ENCODE results near the gene HMGXB3.
"Not testable (repeated sequence)": the region's sequence is repeated elsewhere in the genome, so short reads cannot be mapped to it uniquely, and the experiment has no call there.

Gene HMGXB3

DNA sequence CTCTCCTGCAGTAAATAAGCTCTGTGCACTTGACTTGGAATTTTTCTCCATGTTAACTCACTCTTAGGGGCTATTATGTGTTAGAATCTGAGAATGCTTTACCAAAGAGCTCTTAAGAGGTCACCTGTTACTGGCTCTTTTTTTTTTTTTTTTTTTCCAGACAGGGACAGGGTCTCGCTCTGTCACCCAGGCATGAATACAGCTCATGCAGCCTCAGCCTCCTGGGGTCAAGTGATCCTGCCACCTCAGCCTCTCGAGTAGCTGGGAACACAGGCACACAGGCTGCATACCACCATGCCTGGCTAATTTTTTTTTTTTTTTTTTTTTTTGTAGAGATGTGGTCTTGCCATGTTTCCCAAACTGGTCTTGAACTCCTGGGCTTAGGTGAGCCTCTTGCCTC is 22.1 kb downstream of the HMGXB3 start:
- no peak for DNase-seq

DNA sequence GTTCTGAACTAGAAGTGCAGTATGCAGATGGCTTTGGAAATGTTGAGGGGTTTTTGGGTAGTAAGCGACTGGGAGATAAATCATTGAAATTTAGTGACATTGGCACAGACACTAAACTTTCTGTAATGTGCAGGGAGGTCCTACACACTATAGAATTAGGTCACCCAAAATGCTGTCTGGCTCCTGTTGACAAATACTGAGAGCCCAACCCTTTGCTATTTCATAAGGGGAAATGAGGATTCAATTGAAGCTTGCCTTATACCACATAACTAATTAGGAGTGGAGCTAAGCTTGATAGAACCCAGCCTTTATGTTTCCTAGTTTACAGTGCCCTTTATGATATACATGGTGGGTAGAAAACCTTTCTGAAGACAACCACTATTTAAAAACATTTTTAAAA is 22.6 kb downstream of the HMGXB3 start:
- DNase-seq = no peak

DNA sequence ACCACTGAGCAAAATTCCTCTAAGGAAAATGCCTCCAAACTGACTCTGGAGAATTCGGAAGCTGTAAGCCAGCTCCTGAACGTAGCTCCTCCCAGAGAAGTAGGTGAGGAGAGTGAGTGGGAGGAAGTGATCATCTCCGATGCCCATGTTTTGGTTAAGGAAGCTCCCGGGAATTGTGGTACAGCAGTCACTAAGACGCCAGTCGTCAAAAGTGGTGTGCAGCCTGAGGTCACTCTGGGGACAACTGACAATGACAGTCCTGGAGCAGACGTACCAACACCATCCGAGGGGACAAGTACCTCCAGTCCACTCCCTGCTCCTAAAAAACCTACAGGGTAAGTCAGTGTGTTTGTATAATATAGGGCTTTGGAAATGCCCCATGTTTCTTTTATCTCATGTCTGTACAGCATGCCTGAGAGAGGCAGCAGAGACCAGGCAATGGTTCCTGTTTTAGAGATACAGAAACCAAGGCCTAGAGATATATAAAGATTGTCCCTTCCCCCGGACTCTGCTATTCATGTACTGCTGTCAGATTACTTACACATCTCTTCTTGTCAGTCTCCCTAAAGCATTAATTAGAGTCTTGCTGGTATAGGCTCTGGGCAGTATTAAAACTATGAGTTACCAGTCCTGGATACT is 23.9 kb downstream of the HMGXB3 start:
- no peak for DNase-seq

DNA sequence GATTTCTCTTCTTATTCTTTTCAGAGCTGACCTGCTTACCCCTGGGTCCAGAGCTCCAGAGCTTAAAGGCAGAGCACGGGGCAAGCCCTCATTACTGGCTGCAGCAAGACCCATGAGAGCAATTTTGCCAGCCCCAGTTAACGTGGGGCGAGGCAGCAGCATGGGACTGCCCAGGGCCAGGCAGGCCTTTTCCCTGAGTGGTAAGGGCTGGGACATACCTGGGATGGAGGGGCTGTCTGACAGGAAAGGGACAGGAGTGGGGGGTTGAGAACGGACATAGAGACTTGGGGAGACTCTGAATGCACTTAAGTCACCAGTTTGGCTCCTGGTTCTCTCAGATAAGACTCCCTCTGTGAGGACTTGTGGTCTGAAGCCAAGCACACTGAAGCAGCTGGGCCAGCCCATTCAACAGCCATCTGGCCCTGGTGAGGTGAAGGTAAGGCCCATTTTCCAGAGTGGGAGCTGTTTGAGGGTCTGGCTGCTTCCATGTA is 26.2 kb downstream of the HMGXB3 start:
- DNase-seq = no peak

DNA sequence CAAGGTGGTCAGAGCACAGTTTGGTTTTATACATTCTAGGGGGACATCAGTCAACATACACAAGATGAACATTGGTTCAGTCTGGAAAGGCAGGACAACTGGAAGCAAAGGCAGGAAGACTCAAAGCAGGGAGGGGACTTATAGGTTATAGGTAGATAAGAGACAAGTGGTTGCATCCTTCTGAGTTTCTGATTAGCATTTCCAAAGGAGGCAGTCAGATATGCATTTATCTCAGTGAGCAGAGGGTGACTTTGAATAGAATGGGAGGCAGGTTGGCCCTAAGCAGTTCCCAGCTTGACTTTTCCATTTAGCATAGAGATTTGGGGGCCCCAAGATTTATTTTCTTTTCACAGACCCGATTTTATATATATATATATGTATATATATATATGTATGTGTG is 27.5 kb downstream of the HMGXB3 start:
- not testable (repeated sequence) for DNase-seq

DNA sequence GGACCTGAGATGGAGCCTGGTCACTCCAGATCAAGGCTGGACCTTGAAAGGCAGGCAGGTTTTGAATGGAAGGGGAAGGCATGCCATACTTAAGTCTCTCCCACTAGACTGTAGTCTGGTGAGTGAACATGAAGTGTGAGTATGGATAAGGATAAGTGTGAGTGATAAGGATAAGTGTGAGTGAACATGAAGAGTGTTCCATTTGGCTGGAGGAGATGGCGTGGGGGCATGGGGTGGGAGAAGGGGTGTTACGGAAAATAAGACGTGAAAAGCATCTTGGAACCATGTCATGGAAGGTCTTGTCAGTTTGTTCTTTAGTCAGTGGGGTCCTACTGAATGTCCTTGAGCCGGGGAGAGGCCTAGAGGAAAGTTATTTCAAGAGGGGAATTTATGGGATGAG is 32.8 kb downstream of the HMGXB3 start:
- no peak for DNase-seq

DNA sequence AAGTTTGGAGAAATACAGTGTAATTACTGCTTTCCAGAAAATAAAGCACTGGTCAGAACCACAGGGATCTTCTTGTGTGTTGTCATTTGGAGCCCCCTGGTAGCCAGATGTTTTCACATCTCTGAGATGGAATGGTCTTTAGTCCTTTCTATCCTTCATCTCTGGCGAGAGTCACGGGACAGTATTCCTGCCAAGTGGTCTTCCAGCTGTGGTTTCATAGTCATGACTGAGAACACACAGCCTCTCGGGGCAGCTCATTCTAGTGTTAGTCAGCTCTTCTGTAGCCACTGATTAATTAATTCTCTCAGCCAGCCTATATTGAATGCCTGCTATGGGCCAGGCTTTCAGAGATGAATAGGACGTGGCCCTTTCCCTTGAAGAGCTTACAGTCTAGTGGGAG is 34.1 kb downstream of the HMGXB3 start:
- DNase-seq = peak; percentile 88

DNA sequence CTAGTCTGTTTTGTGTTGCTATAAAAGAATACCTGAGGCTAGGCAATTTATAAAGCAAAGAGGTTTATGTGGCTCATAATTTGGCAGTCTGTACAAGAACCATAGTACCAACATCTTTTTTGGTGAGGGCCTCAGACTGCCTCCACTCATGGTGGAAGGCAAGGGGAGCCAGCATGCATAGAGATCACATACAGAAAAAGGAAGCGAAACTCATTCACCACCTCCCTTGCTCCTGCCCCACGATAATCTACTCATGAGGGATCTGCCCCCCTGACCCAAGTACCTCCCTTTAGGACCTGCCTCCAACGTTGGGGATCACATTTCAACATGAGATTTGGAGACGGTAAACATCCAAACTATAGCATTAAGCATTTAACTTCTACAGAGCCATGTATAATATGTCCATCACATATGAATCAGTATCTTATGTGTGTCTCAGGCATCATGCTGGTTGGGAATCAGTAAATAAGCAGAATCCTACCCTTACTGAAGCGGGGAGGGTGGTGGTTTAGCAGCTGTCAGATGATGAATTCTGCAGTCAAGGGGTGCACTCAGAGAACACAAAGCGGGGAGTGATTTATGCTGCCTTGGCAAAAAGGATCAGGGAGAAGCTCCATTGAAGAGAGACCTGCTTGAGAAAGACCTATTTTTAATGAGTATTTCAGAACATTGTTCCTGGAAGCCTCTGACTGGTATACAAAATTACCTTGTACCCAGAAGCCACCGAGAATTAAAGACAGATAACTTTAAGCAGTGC is 34.8 kb downstream of the HMGXB3 start:
- no peak for DNase-seq

DNA sequence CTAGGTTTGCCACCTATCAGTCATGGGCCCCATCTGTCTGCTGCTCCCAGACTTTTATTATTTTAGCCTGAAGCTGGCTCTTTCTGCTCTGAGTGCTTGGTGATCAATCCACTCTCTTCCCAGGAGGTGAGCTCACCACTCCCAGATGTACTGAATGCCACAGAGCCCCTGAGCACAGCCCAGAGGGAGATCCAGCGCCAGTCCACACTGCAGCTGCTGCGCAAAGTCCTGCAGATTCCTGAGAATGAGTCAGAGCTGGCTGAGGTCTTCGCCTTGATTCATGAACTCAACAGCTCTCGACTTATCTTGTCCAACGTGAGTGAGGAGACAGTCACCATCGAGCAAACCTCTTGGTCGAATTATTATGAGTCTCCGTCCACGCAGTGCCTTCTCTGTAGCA is 36.0 kb downstream of the HMGXB3 start:
- peak; percentile 97 for DNase-seq

DNA sequence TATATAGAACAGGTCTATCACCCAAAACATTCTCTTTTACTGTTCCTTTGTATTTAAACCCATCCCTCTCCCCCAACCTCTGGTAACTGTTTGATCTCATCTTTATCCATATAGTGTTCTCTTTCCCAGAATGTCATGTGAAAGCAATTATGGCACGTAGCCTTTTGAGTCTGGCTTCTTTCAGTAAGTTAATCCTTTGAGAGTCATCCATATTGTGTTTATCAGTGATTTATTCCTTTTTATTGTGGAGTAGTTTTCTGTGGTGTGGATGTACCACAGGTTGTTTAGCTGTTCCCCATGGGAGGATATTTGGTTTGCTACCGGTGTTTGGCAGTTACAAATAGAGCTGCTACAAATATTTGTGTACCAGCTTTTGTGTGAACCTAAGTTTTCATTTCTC is 38.0 kb downstream of the HMGXB3 start:
- peak; percentile 48 for DNase-seq

DNA sequence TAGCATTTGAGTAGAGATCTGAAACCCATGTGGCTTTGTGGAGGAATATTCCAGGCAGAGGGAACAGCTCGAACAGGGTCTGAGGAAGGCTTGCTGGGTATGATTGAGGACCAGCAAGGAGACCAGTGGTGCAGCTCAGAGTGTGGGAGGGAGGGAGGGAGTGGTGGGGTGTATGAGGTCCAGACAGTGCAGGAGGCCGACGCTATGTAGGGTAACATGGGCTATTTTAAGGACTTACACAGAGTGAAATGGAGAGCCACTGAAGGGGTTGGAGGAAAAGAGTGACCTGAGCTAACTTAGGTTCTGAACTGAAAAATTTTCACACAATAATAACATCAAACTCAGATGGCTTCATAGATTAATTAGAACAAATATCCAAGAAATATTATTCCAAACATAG is 41.9 kb downstream of the HMGXB3 start:
- DNase-seq = no peak

DNA sequence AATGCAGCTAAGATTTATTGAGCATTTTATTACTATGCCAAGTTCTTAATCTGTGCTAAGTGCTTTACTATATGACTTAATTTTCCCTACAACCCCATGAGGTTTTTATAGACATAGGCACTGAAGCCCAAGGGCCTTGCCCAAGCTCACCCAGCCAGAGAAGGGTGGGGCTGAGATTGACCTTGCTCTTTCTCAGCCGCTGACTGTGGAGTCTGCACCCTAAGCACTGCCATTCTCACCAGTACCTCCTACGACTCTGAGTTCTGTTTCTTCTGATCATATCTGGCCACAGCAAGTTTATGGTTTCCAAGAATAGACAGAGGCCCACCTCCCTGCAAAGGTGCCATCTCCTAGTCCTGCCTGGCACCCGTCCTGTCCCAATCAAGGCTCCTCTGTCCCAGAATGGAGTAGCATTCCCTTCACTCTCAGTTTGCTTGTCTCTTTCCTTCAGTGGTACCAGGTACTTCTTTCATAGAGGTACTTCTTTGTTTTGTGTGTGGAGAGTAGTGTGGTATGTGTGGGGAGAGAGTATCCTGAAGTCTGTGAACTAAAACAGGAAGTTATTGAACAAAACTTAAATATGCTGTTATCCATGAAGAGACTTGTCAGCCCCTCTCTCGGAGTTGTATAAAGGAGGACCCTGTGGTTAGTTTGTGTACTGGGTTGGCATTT is 43.3 kb downstream of the HMGXB3 start:
- peak; percentile 76 for DNase-seq

DNA sequence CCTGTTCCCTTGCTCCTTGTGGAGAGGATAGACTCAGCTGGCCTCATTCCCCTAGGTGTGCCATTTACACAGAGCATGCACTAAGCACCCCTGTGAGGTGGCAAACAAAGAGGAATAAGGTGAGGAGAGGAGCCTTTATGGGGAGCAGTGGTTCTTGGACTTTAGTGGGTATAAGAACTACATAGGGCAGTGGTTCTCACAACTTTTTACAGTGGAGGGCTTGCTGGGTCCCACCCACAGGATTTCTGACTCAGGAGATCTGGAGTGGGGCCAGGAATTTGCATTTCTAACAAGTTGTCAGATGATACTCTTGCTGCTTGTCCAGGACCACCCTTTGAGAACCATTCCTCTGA is 43.8 kb downstream of the HMGXB3 start:
- DNase-seq = peak; percentile 88

DNA sequence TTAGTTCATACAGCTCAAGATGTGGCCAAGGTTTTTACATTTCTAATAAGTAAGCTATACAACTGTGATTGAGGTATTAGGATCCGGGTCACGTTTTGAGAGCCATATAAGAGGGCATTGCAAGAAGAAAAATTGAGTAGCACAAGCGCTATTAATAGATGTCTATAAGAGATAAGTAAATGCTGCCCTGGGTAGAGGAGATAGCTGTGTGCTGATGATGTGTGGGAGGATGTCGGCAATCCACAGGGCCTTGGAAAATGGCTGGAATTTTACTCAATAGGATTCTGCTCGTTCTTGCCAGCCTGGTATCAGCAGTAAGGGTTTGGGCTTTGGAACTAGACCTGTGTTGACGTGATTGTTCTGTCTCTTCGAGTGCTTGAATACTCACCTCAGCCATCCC is 44.2 kb downstream of the HMGXB3 start:
- no peak for DNase-seq

DNA sequence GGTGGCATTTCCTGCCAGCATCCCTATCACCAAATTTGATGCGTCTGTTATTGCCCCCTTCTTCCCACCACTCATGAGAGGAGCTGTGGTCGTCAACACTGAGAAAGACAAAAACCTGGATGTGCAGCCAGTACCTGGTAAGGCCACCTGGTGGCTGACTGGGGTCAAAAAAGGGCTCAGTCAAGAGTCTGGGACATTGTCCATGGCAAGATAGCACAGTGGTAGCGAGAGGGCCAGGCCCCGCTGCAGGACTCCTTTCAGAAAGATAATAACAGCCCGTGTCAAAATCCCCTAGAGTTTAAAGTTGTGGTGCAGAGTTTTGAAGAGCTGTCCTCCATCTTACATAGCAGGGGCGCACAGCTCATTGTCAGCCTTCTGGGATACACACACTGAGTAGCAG is 45.0 kb downstream of the HMGXB3 start:
- DNase-seq = no peak

DNA sequence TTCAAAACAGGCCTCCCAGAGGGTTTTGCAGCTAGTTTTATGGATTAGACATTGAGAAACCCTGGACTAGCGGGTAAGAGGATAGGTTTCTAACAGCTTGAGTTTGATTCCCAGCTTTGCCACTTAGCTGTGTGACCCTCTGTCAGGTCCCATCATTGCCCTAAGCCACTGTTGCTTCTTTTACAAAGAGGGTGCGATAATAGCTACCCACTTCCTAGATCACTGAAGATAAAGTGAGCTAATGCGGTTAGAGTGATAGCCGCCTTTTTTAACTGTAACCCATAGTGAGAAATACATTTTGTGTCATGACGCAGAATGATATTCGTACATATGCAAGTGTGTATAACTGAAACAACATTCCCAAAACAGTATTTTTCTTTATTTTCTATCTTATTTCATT is 45.5 kb downstream of the HMGXB3 start:
- DNase-seq = no peak

DNA sequence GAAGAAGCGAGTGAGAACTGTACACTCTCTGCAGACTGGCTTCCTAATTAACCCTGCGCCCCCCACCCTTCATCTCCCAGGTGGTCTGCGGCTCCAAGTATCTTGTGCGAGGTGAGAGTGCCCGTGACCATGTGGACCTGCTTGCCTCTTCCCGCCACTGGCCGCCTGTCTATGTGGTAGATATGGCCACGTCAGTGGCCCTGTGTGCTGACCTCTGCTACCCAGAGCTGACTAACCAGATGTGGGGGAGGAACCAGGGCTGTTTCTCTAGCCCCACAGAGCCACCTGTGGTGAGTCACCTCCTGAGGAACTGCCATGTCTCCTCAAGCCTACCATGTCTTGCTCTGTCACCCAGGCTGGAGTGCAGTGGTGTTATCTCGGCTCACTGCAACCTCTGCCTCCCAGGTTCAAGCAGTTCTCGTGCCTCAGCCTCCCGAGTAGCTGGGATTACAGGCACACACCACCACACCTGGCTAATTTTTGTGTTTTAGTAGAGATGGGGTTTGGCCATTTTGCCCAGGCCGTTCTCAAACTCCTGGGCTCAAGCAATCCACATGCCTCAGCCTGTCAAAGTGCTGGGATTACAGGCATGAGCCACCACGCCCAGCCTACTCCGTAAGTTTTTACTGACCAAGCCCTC is 49.8 kb downstream of the HMGXB3 start:
- not testable (repeated sequence) for DNase-seq

DNA sequence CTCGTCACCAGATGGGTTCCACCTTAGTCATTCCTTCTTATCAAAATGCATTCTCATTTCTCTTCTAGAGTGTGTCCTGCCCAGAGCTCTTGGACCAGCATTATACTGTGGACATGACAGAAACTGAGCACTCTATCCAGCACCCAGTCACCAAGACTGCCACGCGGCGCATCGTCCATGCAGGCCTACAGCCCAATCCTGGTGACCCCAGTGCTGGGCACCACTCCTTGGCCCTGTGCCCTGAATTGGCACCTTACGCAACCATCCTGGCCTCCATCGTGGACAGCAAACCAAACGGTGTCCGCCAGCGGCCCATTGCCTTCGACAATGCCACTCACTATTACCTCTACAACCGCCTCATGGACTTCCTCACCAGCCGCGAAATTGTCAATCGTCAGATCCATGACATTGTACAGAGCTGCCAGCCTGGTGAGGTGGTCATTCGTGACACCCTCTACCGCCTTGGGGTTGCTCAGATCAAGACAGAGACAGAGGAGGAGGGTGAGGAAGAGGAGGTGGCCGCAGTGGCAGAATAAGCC is 51.2 kb downstream of the HMGXB3 start:
- DNase-seq = no peak

DNA sequence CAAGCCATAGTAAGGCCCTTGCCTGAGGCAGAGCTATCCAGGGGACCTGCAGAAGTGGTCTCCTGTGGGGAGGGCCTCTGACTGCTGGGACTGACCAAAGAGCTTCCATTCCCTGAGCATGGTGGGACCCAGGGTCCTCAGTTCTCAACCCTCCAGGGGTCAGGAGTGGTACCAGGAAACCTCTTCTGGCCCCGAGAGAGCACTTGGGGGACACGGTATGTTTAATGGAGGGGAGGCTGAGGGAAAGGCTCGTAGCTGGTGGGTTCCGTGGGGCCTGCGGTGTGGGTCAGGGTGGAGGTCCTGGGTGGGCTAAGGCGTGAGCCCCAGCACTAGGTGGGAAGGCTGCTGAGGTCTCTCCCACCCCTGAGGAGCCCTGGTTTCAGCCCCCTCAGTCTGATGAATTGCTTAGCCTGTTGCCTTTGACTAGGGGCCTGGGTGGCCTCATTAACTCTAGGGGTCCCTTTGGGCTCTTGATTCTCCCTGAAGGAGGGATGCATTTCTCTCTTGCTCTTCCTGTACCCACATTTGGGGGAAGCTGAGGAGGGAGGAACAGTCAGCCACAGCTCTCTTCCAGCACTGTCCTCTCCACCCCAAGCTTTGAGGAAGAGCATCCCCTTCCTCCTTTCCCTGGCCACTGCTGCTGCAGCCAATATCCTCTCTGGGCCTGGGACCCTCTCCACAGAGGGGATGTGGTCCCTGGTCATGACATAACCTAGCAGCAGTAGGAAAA is 51.9 kb downstream of the HMGXB3 start:
- DNase-seq = no peak

DNA sequence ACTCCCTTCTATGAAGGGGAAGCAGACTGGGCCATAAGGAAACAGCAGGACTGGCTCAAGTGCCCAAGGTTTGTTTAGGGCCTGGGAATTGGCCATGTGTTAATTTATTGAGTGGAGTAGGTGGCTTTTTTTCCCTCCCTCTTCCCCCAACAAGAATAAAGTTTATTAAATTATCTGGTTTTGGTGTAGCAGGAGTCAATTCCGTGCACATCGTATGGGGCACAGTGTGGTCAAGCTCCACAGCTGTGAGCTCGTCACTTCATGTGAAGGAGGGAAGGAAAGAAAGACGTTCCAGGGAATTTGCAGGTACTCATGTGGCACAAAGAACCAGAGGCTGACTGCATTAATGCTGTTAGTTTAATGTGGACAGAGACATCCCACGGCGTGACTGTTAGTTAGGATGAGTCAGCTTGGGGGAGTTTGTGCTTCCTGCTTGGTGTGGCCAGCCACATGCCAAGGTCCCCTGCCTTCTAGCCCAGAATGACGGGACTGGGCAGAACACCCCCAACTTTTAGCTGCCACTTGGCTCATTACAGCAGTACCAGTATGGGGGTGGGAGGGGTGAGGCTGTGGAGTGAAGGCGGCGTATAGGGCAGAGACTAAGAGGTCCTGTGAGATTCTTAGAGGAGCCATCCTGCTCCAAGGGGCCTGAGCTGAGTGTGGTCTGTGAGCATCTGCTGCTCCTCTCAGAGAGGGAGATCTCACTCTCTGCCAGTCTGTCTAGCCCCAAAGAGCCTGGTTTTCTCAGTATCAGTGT is 52.6 kb downstream of the HMGXB3 start:
- peak; percentile 76 for DNase-seq

DNA sequence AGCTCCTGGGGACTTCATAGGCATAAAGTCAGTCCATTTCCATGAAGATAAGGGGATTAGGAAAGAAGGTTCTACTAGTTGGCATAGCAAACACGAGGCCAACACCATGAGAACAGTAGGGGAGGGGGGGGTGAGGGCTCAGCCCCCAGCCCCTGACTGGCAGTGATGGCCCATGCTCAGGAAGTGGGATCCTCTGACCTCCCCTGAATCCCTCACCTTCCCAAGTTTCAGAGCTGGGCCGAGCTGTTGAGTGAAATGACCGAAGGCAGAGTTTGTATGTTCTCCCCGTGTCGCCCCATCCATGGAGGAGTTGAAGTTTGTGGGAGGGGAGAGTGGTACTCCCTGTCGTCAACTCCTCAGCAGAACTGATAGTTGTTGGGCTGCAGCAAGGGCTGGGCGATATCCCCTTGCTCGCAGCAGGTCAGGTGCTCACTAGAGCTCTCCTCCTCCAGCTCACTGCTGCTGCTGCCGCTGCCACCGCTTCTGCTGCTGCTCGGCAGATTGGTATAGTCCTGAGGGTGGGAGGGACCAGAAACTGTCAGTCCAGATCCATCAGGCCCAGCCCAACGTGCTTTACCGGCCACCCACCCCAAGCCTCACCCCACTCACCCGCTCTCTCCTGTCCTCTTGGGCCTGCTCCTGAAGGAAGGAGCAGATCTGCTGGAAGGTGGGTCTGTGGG is 53.3 kb downstream of the HMGXB3 start:
- DNase-seq = no peak

Data from fibroblast of skin of right quadriceps (primary cell).